Epithelial cell of proximal tubule (primary cell): ENCODE results near the gene POLR3A. TPM values are rescaled to one million over a fixed set of nuclear protein-coding genes. Genes with fewer than 3 reads are reported as not detected.
A peak's percentile ranks its signal among the peaks of the same experiment; 100 is the strongest.

Source experiments
- DNase-seq: peaks from one replicate; pipeline ENCODE4 v3.0.0-alpha.2; 2011; ENCODE audit warnings: low read depth
- H3K4me3 ChIP-seq: 2 replicates; pipeline ENCODE4 v1.5.1; 2011; ENCODE audit warnings: low read depth, mild to moderate bottlenecking, low read length
- CTCF ChIP-seq: conservative IDR thresholded peaks from 2 replicates; pipeline ENCODE4 v1.5.1; 2012; ENCODE audit warnings: low read depth, mild to moderate bottlenecking, low read length
- total RNA-seq: library from RNA; depleted of rRNA; stranded (reverse); fragments of >200 nt; gene quantifications from 2 replicates; pipeline ENCODE4 v1.2.3, GENCODE V29; 2015

Gene POLR3A
- total RNA-seq, 1 donor from 2014 or later = 14.0 TPM

- H3K4me3 ChIP-seq = peak within 1 kb of the TSS; percentile 95
- DNase-seq = peak; percentile 86
- no peak for TF ChIP-seq CTCF
Measured at GRCh38 chr10:78033637-78034470, 4.5 kb upstream of the POLR3A start, which contains the start of gene RPS24. Gene RPS24, plus strand, starts transcription at chr10:78033863. Its CDS starts 39 bp downstream, at chr10:78033902.

DNA sequence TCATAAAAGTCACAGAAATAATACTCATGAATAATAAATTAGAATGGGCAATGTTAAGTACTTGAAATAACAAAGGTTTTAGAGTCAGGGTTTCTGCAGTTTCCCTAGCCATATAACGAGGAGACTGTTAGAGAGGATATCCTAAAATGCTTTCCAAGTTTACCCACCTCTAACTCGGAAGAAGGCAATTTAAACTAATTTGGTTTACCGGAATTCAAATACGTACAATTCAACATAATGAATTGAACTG lies 4.0 kb upstream of the POLR3A start:
- no peak for DNase-seq
- no peak for TF ChIP-seq CTCF
- H3K4me3 ChIP-seq = peak overlapping the region; percentile 95

DNA sequence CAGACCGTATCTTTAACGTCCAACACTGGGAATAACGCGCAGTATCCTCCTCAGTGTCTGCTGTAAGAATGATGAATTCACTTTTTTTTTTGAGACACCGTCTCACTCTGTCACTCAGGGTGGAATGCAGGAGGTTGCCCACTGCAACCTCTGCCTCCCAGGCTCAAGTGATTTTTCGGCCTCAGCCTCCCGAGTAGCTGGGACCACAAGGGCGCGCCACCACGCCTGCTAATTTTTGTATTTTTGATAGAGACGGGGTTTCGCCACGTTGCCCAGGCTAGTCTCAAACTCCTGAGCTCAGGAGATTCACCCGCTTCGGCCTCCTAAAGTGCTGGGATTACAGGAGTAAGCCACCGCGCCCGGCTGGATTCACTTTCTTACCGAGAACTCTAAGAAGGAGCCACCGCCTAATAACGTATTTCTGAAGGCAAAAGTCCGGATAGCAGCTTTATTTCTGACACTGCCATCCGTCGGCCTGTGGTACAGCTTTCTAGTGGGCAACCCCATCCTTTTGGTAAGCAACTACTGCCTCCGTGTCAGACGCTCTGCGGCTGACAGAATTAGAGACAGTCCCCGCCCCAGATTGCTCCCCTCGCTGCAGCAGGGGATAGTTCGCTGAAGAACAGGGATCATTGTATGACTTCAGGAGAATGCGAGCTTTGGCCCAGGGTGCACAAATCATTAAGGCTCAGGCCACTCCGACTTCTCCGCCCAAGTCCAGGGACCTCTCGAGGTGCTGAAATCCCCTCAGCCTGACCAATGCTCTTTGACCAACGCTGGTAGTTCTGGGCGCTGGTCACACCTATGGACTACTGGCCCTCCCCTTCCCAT lies 662 bp downstream of the POLR3A start:
- no peak for TF ChIP-seq CTCF
- no peak for DNase-seq
- peak overlapping the region; percentile 99 for H3K4me3 ChIP-seq

GRCh38 chr10:78025685-78026364 lies 3.5 kb downstream of the POLR3A start:
- peak; percentile 54 for DNase-seq
- TF ChIP-seq CTCF = no peak
- H3K4me3 ChIP-seq = no peak overlapping the region

GRCh38 chr10:78023741-78024140 lies 5.6 kb downstream of the POLR3A start:
- TF ChIP-seq CTCF = no peak
- DNase-seq = no peak
- no peak overlapping the region for H3K4me3 ChIP-seq

DNA sequence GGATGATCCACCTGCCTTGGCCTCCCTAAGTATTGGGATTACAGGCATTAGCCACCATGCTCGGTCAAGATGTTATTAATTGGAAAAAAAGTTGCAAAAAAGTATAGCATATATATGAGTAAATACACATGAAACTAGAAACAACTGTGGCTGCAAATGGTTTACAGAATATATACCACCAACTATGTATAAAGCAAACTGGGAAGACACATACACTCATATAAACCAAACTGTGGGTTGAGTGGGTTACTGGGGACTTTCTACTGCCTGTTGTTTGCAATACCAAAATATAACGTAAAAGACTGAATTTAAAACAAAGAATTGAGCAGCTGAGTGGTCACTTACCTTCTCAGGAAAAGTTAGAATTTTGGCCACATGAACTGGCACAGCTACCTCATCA lies 8.1 kb downstream of the POLR3A start:
- TF ChIP-seq CTCF = no peak
- DNase-seq = no peak
- H3K4me3 ChIP-seq = no peak overlapping the region
